Mesenchymal stem cell (in vitro differentiated cells and primary cell): ENCODE data around the gene TST.

Experiments
- DNase-seq: peaks from one replicate; pipeline ENCODE4 v3.0.0-alpha.2; 2013
- H2AFZ ChIP-seq: one replicate; pipeline ENCODE4 v1.6.1; 2013; ENCODE audit warnings: low read depth, mild to moderate bottlenecking, control low read depth, inconsistent platforms, low read length, moderate library complexity
- H2AK5ac ChIP-seq: 2 replicates; pipeline ENCODE4 v1.6.1; 2013; ENCODE audit warnings: low read length, moderate library complexity, mild to moderate bottlenecking, inconsistent platforms; ENCODE audit not compliant: severe bottlenecking
- H2BK120ac ChIP-seq: one replicate; pipeline ENCODE4 v1.6.1; 2013; ENCODE audit warnings: low read depth, mild to moderate bottlenecking, inconsistent platforms, low read length, moderate library complexity
- H2BK12ac ChIP-seq, 2 experiments: one replicate each; pipeline ENCODE4 v1.6.1; 2013; ENCODE audit warnings: inconsistent platforms in 2 of 2, low read length in 2 of 2, mild to moderate bottlenecking in 2 of 2, moderate library complexity in 2 of 2, control low read depth in 1 of 2
- H2BK15ac ChIP-seq: one replicate; pipeline ENCODE4 v1.6.1; 2013; ENCODE audit warnings: mild to moderate bottlenecking, low read depth, inconsistent platforms; ENCODE audit not compliant: poor library complexity, severe bottlenecking
- H2BK5ac ChIP-seq: 2 replicates; pipeline ENCODE4 v1.6.1; 2013; ENCODE audit warnings: low read depth, mild to moderate bottlenecking, low read length, control low read depth, inconsistent platforms; ENCODE audit not compliant: poor library complexity, severe bottlenecking
- H3K14ac ChIP-seq, 2 experiments: one replicate each; pipeline ENCODE4 v1.6.1; 2013; ENCODE audit warnings: inconsistent platforms in 2 of 2, low read length in 2 of 2, control low read depth in 1 of 2, mild to moderate bottlenecking in 1 of 2, moderate library complexity in 1 of 2
- H3K18ac ChIP-seq, 2 experiments: one replicate each; pipeline ENCODE4 v1.6.1; 2013; ENCODE audit warnings: inconsistent platforms in 2 of 2, low read length in 2 of 2, control low read depth in 1 of 2, low read depth in 1 of 2, mild to moderate bottlenecking in 1 of 2
- H3K23ac ChIP-seq, 2 experiments: one replicate each; pipeline ENCODE4 v1.6.1; 2013; ENCODE audit warnings: inconsistent platforms in 2 of 2, low read length in 2 of 2, mild to moderate bottlenecking in 2 of 2, moderate library complexity in 2 of 2, control low read depth in 1 of 2
- H3K27ac ChIP-seq: 2 replicates; pipeline ENCODE4 v1.5.1; 2013; ENCODE audit warnings: mild to moderate bottlenecking, moderate library complexity, low read length, control low read depth, inconsistent platforms; ENCODE audit not compliant: poor library complexity, severe bottlenecking
- H3K27me3 ChIP-seq, 2 experiments: 2 replicates each; pipeline versions ENCODE4 v1.6.1 to v1.7.0; 2013; ENCODE audit warnings: low read length in 2 of 2, mild to moderate bottlenecking in 2 of 2, moderate library complexity in 2 of 2, control low read depth in 1 of 2, inconsistent platforms in 1 of 2; ENCODE audit not compliant: control insufficient read depth in 1 of 2, insufficient read depth in 1 of 2
- H3K36me3 ChIP-seq, 2 experiments: 2 replicates each; pipeline versions ENCODE4 v1.6.1 to v1.7.0; 2013; ENCODE audit warnings: low read length in 2 of 2, control low read depth in 1 of 2, inconsistent platforms in 1 of 2, low read depth in 1 of 2, mild to moderate bottlenecking in 1 of 2; ENCODE audit not compliant: insufficient read depth in 2 of 2, control insufficient read depth in 1 of 2
- H3K4ac ChIP-seq, 2 experiments: one replicate each; pipeline ENCODE4 v1.6.1; 2013; ENCODE audit warnings: inconsistent platforms in 2 of 2, low read length in 2 of 2, mild to moderate bottlenecking in 2 of 2, moderate library complexity in 2 of 2, control low read depth in 1 of 2, low read depth in 1 of 2
- H3K4me1 ChIP-seq: 2 replicates; pipeline ENCODE4 v1.6.1; 2013; ENCODE audit warnings: low read depth, low read length, control low read depth; ENCODE audit not compliant: control insufficient read depth, insufficient read depth
- H3K4me2 ChIP-seq: 2 replicates; pipeline ENCODE4 v1.6.1; 2013; ENCODE audit warnings: low read length, mild to moderate bottlenecking, inconsistent platforms; ENCODE audit not compliant: poor library complexity, severe bottlenecking
- H3K4me3 ChIP-seq, 2 experiments: 2 replicates each; pipeline versions ENCODE4 v1.5.1 to v1.7.0; 2013; ENCODE audit warnings: low read length in 2 of 2, mild to moderate bottlenecking in 2 of 2, control low read depth in 1 of 2, low read depth in 1 of 2; ENCODE audit not compliant: insufficient read depth in 1 of 2
- H3K79me1 ChIP-seq: replicated peaks from 2 replicates; pipeline ENCODE4 v1.6.1; 2013; ENCODE audit warnings: mild to moderate bottlenecking, control low read depth, low read length, inconsistent platforms; ENCODE audit not compliant: poor library complexity, severe bottlenecking
- H3K9ac ChIP-seq: 2 replicates; pipeline ENCODE4 v1.7.0; 2013; ENCODE audit warnings: mild to moderate bottlenecking, low read length, moderate library complexity
- H3K9me3 ChIP-seq: 2 replicates; pipeline ENCODE4 v1.7.0; 2013; ENCODE audit warnings: mild to moderate bottlenecking, low read length; ENCODE audit not compliant: control insufficient read depth
- H4K8ac ChIP-seq: one replicate; pipeline ENCODE4 v1.6.1; 2013; ENCODE audit warnings: inconsistent platforms, mild to moderate bottlenecking, low read length, moderate library complexity
- H4K91ac ChIP-seq: one replicate; pipeline ENCODE4 v1.6.1; 2013; ENCODE audit warnings: mild to moderate bottlenecking, low read length, inconsistent platforms
- WGBS: methylation state at CpG from one replicate; pipeline ENCODE4 v1.1.7; 2013; ENCODE audit warnings: mixed read lengths; 5-methylcytosine and 5-hydroxymethylcytosine counted together

Gene TST

DNA sequence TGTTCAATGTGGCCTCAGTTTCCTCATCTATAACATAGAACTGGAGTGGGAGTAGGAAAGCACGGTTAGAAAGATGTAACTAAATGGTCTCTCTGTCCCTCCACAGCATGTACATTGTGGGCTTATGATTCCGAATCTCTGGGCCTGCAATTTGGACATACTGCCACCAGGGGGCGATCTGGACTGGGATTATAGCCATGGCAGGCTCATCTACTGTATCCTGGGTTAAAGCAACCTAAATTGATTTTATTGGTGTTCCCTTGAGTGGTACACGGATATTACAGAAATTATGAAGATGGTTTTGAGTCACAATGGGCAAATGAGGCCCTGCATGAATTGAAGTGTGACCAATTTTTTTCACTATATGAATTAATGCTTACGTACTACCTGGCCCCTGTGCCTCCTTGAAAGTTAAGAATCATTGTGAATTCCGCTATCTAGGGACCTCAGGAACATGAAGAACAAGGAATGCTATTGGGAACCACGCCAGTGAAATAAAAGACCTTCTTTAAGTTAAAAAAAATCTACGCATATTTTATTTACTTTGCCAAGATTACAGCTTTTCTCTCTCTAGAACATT lies 32.9 kb downstream of the TST start:
- Histone ChIP-seq H2BK5ac (no peak overlapping the region), H3K36me3 (no peaks in the 10 kb centered on the region), H3K18ac (no peak overlapping the region), H2BK12ac (no peak overlapping the region), H3K4ac (no peak overlapping the region), H3K9me3 (peaks cover 10% of the 10 kb centered on the region), H3K23ac (no peak overlapping the region), H2AK5ac (no peak overlapping the region), H3K79me1 (no peaks in the 10 kb centered on the region), H2BK15ac (no peak overlapping the region), H3K4me2 (no peak overlapping the region), H3K9ac (no peak overlapping the region), H4K8ac (no peak overlapping the region), H3K14ac (no peak overlapping the region), H3K27ac (no peak overlapping the region), H3K4me1 (no peaks in the 10 kb centered on the region), H3K4me3 (no peak overlapping the region), H2BK120ac (no peak overlapping the region), H3K27me3 (peaks cover 41 to 49% of the 10 kb centered on the region in 2 experiments), H2AFZ (no peak overlapping the region), H4K91ac (no peak overlapping the region)
- 48% methylated on average over 7 of the region's 8 CpGs for WGBS
- no peak for DNase-seq

DNA sequence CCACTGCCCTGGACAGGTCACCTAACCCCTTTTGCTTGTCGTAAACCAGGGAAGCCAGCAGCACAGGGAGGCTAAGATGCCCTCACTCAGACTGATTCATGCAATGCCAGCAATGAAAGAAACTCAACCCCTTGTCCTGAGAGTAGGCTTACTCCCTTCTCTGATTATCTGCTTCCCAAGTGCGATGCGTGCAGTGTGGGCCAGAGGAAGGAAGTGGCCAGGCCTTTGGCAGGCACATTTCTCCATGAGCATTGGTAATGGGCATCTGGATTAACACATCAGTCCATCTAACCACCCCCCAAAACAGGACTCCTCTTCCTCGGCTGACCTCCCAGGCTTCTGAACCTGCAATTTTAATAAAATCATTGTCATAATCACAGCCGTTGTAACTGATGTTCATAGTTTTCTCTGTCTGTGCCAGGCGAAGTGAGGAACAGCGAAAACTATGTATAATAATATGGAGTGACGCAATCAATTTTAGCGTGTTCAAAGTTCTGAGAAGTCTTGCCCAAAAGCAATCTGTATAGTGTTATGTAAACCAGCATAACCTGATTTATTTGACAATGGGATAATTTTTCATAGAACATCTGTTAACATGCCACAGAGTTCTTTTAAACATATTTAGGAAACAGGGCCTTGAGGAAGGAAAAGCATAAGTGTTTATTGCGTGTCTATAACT lies 33.9 kb downstream of the TST start:
- Histone ChIP-seq H3K79me1 (no peaks in the 10 kb centered on the region), H4K91ac (no peak overlapping the region), H3K27me3 (peaks cover 35 to 40% of the 10 kb centered on the region in 2 experiments), H3K23ac (no peak overlapping the region), H3K4me3 (no peak overlapping the region), H3K18ac (no peak overlapping the region), H2BK15ac (no peak overlapping the region), H3K4me1 (no peaks in the 10 kb centered on the region), H3K36me3 (no peaks in the 10 kb centered on the region), H4K8ac (no peak overlapping the region), H3K14ac (no peak overlapping the region), H2BK120ac (no peak overlapping the region), H2AFZ (no peak overlapping the region), H2BK5ac (no peak overlapping the region), H3K4me2 (no peak overlapping the region), H2BK12ac (no peak overlapping the region), H3K27ac (no peak overlapping the region), H3K9me3 (peaks cover 10% of the 10 kb centered on the region), H2AK5ac (no peak overlapping the region), H3K4ac (no peak overlapping the region), H3K9ac (no peak overlapping the region)
- DNase-seq = no peak
- WGBS = 96% methylated on average over 9 of the region's 10 CpGs

GRCh38 chr22:36982136-36982535 lies 37.1 kb downstream of the TST start:
- Histone ChIP-seq H3K4me3 (no peak overlapping the region), H2BK12ac (no peak overlapping the region), H3K4me1 (peaks cover 6% of the 10 kb centered on the region), H4K8ac (no peak overlapping the region), H4K91ac (no peak overlapping the region), H3K27me3 (peaks cover 19 to 25% of the 10 kb centered on the region in 2 experiments), H3K23ac (no peak overlapping the region), H2BK5ac (no peak overlapping the region), H3K9me3 (peaks cover 10% of the 10 kb centered on the region), H3K4me2 (no peak overlapping the region), H3K27ac (no peak overlapping the region), H3K9ac (no peak overlapping the region), H3K18ac (no peak overlapping the region), H2AFZ (no peak overlapping the region), H3K4ac (no peak overlapping the region), H3K36me3 (no peaks in the 10 kb centered on the region), H2BK15ac (no peak overlapping the region), H3K14ac (no peak overlapping the region), H2BK120ac (no peak overlapping the region), H2AK5ac (no peak overlapping the region), H3K79me1 (no peaks in the 10 kb centered on the region)
- WGBS = 60% methylated on average over 3 of the region's 5 CpGs
- no peak for DNase-seq

- Histone ChIP-seq H3K4me2 (no peak overlapping the region), H2BK5ac (no peak overlapping the region), H2BK15ac (no peak overlapping the region), H3K14ac (no peak overlapping the region), H3K4ac (no peak overlapping the region), H2AK5ac (no peak overlapping the region), H3K27ac (no peak overlapping the region), H4K8ac (no peak overlapping the region), H3K4me1 (peaks cover 6% of the 10 kb centered on the region), H3K23ac (peak overlapping the region in 1 of 2 experiments; percentile 38), H2BK12ac (no peak overlapping the region), H3K9ac (no peak overlapping the region), H3K79me1 (no peaks in the 10 kb centered on the region), H3K9me3 (peaks cover 9% of the 10 kb centered on the region), H2AFZ (no peak overlapping the region), H2BK120ac (no peak overlapping the region), H3K4me3 (peak overlapping the region in 1 of 2 experiments; percentile 28), H3K36me3 (no peaks in the 10 kb centered on the region), H4K91ac (no peak overlapping the region), H3K27me3 (peaks cover 19 to 33% of the 10 kb centered on the region in 2 experiments), H3K18ac (no peak overlapping the region)
- no peak for DNase-seq
- WGBS = 86% methylated on average over 12 of the region's 16 CpGs
These were observed 37.9 kb downstream of the TST start for GRCh38 chr22:36981247-36981775.
